HepG2 (cell line): ENCODE measurements around the gene ROM1. TPM values are rescaled to one million over a fixed set of nuclear protein-coding genes. Genes with fewer than 3 reads are reported as not detected.

ENCODE experiments used
- CEBPZ ChIP-seq: IDR thresholded peaks from 2 replicates; pipeline ENCODE4 v1.6.1; 2012; ENCODE audit warnings: low read length, improper control_type of control experiment
- DMAP1 ChIP-seq: IDR thresholded peaks from 2 replicates; pipeline ENCODE4 v1.6.1; 2016
- E2F1 ChIP-seq: sonication (generic); formaldehyde crosslinking; IDR thresholded peaks from 2 replicates; pipeline ENCODE4 v1.5.0; 2020; ENCODE audit warnings: missing genetic modification reagents
- GABPA ChIP-seq, 2 experiments: IDR thresholded peaks; 2 replicates each; pipeline ENCODE4 v1.6.1; 2011 to 2016; ENCODE audit warnings: low read depth in 2 of 2, low read length in 1 of 2, missing biosample characterization in 1 of 2, missing genetic modification characterization in 1 of 2
- GABPB1 ChIP-seq: IDR thresholded peaks from 2 replicates; pipeline ENCODE4 v1.6.1; 2016; ENCODE audit warnings: mild to moderate bottlenecking, missing genetic modification reagents, moderate library complexity, missing compliant biosample characterization
- KDM4B ChIP-seq: sonication (generic); formaldehyde crosslinking; IDR thresholded peaks from 2 replicates; pipeline ENCODE4 v1.4.0; 2020; ENCODE audit warnings: missing genetic modification reagents
- KLF12 ChIP-seq: sonication (generic); formaldehyde crosslinking; IDR thresholded peaks from 2 replicates; pipeline ENCODE4 v1.4.0; 2020; ENCODE audit warnings: missing genetic modification reagents, borderline replicate concordance
- KLF15 ChIP-seq: sonication (generic); formaldehyde crosslinking; IDR thresholded peaks from 2 replicates; pipeline ENCODE4 v1.8.1; 2023; ENCODE audit warnings: borderline replicate concordance, mild to moderate bottlenecking, inconsistent platforms, missing genetic modification reagents, mixed read lengths
- MAFK ChIP-seq, 2 experiments: IDR thresholded peaks in 1 of 2; conservative IDR thresholded peaks in 1 of 2; 2 replicates each; pipeline ENCODE4 v1.6.1; 2011; ENCODE audit warnings: improper control_type of control experiment in 2 of 2, low read length in 2 of 2
- PRMT3 ChIP-seq: sonication (generic); formaldehyde crosslinking; IDR thresholded peaks from 2 replicates; pipeline ENCODE4 v1.8.1; 2022; ENCODE audit warnings: low read depth, mild to moderate bottlenecking, moderate library complexity, missing genetic modification reagents, borderline replicate concordance
- RBAK ChIP-seq: sonication (generic); formaldehyde crosslinking; IDR thresholded peaks from 2 replicates; pipeline ENCODE4 v1.5.1; 2020; ENCODE audit warnings: mild to moderate bottlenecking, missing genetic modification reagents
- TFDP1 ChIP-seq: IDR thresholded peaks from 2 replicates; pipeline ENCODE4 v1.6.1; 2016; ENCODE audit warnings: missing compliant biosample characterization, missing genetic modification reagents, borderline replicate concordance
- TSC22D2 ChIP-seq: sonication (generic); formaldehyde crosslinking; IDR thresholded peaks from 2 replicates; pipeline ENCODE4 v1.5.1; 2020; ENCODE audit warnings: missing genetic modification reagents, mild to moderate bottlenecking, borderline replicate concordance
- ZC3H13 ChIP-seq: sonication (generic); formaldehyde crosslinking; IDR thresholded peaks from 2 replicates; pipeline ENCODE4 v1.8.1; 2023; ENCODE audit warnings: mild to moderate bottlenecking, missing genetic modification reagents, moderate library complexity
- ZNF224 ChIP-seq: sonication (generic); formaldehyde crosslinking; IDR thresholded peaks from 2 replicates; pipeline ENCODE4 v1.5.0; 2020; ENCODE audit warnings: mild to moderate bottlenecking, missing genetic modification reagents
- ZNF446 ChIP-seq: sonication (generic); formaldehyde crosslinking; IDR thresholded peaks from 2 replicates; pipeline ENCODE4 v1.5.0; 2020; ENCODE audit warnings: mild to moderate bottlenecking, missing genetic modification reagents
- ZNF451 ChIP-seq: sonication (generic); formaldehyde crosslinking; IDR thresholded peaks from 2 replicates; pipeline ENCODE4 v1.5.0; 2020; ENCODE audit warnings: mild to moderate bottlenecking, missing genetic modification reagents
- ZNF503 ChIP-seq: sonication (generic); formaldehyde crosslinking; IDR thresholded peaks from 2 replicates; pipeline ENCODE4 v1.4.0; 2020; ENCODE audit warnings: missing genetic modification reagents
- ZNF800 ChIP-seq: sonication (generic); formaldehyde crosslinking; IDR thresholded peaks from 2 replicates; pipeline ENCODE4 v1.4.0; 2020; ENCODE audit warnings: missing genetic modification reagents
- polyA plus RNA-seq, 8 experiments: library from polyadenylated mRNA; depleted of rRNA in 3 of 8; stranded (reverse) in 7 of 8; unstranded in 1 of 8; fragments of >200 nt; fragmentation: Illumina TruSeq in 4 of 8; extraction: Trizol in 4 of 8; gene quantifications; 2 replicates each; pipeline versions ENCODE4 v1.2.1 to v1.2.3, GENCODE V29; 2011 to 2016; ENCODE audit warnings: low read depth in 4 of 8, missing spikeins in 1 of 8, mixed read lengths in 1 of 8; ENCODE audit not compliant: insufficient read depth in 1 of 8
- total RNA-seq, 5 experiments: library from RNA; depleted of rRNA; stranded (reverse); fragments of >200 nt; fragmentation: Illumina TruSeq; extraction: Trizol; gene quantifications; 2 replicates each; pipeline ENCODE4 v1.2.3, GENCODE V29; 2016; ENCODE audit warnings: low read depth in 1 of 5

The ROM1 gene
- total and polyA plus RNA-seq, 2 of the 13 experiments (the other 11 are each of a cell fraction or from before 2014, with no cell fraction given): 1.2 to 2.4 TPM

GRCh38 chr11:62573592-62574362, 39.3 kb upstream of the ROM1 start, which contains the start of gene EEF1G (continued):
- TF ChIP-seq CEBPZ: no peak
- TF ChIP-seq TSC22D2: no peak
- peak; percentile 63; the same call in 1 of the 2 replicates for TF ChIP-seq TFDP1 (CRISPR knock-in tag)
- peak; percentile 35; the same call in 1 of the 2 replicates for TF ChIP-seq ZNF800 (CRISPR knock-in tag)
- TF ChIP-seq MAFK (conservative IDR thresholded peaks at IDR 0.05 in 1 of 2, IDR thresholded peaks at IDR 0.05 in 1 of 2; ENCODE audit: low read length in 2 of 2): no peak
- TF ChIP-seq ZNF451 (CRISPR knock-in tag): no peak; the same call in 1 of the 2 replicates
- peak; percentile 95 for TF ChIP-seq DMAP1
- TF ChIP-seq GABPA (IDR thresholded peaks at IDR 0.05; ENCODE audit: low read depth, low read length): no peak
- peak; percentile 64 for TF ChIP-seq GABPA (CRISPR knock-in tag; IDR thresholded peaks at IDR 0.05; ENCODE audit: low read depth)
- TF ChIP-seq KDM4B (CRISPR knock-in tag): no peak; the same call in 1 of the 2 replicates
- TF ChIP-seq ZNF503: no peak
- peak; percentile 82; the same call in 1 of the 2 replicates for TF ChIP-seq ZNF224
- TF ChIP-seq PRMT3 (CRISPR knock-in tag): no peak
- TF ChIP-seq GABPB1 (CRISPR knock-in tag): peak; percentile 67
- TF ChIP-seq ZC3H13 (CRISPR knock-in tag): no peak
- TF ChIP-seq KLF12 (CRISPR knock-in tag): peak; percentile 80; the same call in 1 of the 2 replicates
- TF ChIP-seq KLF15 (CRISPR knock-in tag): no peak; the same call in 1 of the 2 replicates
- no peak for TF ChIP-seq ZNF446
- no peak for TF ChIP-seq RBAK
- TF ChIP-seq E2F1 (CRISPR knock-in tag): peak; percentile 82
